GM19043 (cell line): Measurements from ENCODE around the gene CACNA1H.
"Not testable (repeated sequence)": the region's sequence is repeated elsewhere in the genome, so short reads cannot be mapped to it uniquely, and the experiment has no call there.

ENCODE experiments used
- ATAC-seq: cut with Tn5 transposase; IDR thresholded peaks from one replicate; pipeline ENCODE4 v1.9.1; 2021; ENCODE audit warnings: low read depth; ENCODE audit not compliant: unreplicated experiment

The CACNA1H gene

GRCh38 chr16:1185460-1186207 lies 32.7 kb downstream of the CACNA1H start:
- not testable (repeated sequence) for ATAC-seq

GRCh38 chr16:1188432-1189189 lies 35.7 kb downstream of the CACNA1H start:
- no peak for ATAC-seq

- no peak for ATAC-seq
Observed at GRCh38 chr16:1189455-1189854, 36.5 kb downstream of the CACNA1H start.

GRCh38 chr16:1190789-1191188 lies 37.9 kb downstream of the CACNA1H start:
- not testable (repeated sequence) for ATAC-seq

GRCh38 chr16:1192384-1193073 lies 39.6 kb downstream of the CACNA1H start:
- no peak for ATAC-seq

- no peak for ATAC-seq
Observed at GRCh38 chr16:1193143-1193824, 40.4 kb downstream of the CACNA1H start.

- no peak for ATAC-seq
Observed at GRCh38 chr16:1193825-1194581, 41.1 kb downstream of the CACNA1H start.

- ATAC-seq: no peak
Observed at GRCh38 chr16:1194665-1195392, 41.9 kb downstream of the CACNA1H start.

- ATAC-seq: no peak
Observed at GRCh38 chr16:1195393-1195666, 42.4 kb downstream of the CACNA1H start.

GRCh38 chr16:1196494-1196893 lies 43.6 kb downstream of the CACNA1H start:
- ATAC-seq: no peak

- ATAC-seq: no peak
Observed at GRCh38 chr16:1197237-1197866, 44.4 kb downstream of the CACNA1H start.

- ATAC-seq: no peak
Observed at GRCh38 chr16:1198194-1198593, 45.3 kb downstream of the CACNA1H start.

- ATAC-seq: not testable (repeated sequence)
Observed at GRCh38 chr16:1198671-1199346, 45.9 kb downstream of the CACNA1H start.

- no peak for ATAC-seq
Observed at GRCh38 chr16:1199347-1200013, 46.6 kb downstream of the CACNA1H start.

- no peak for ATAC-seq
Observed at GRCh38 chr16:1200014-1200627, 47.2 kb downstream of the CACNA1H start.

GRCh38 chr16:1201444-1201843 lies 48.5 kb downstream of the CACNA1H start:
- no peak for ATAC-seq

- no peak for ATAC-seq
Observed at GRCh38 chr16:1202274-1202673, 49.4 kb downstream of the CACNA1H start.

GRCh38 chr16:1204933-1205332 lies 52.0 kb downstream of the CACNA1H start:
- ATAC-seq: no peak
